Measurements from ENCODE around the gene PPID.
"Not testable (repeated sequence)": the region's sequence is repeated elsewhere in the genome, so short reads cannot be mapped to it uniquely, and the experiment has no call there.

PPID gene

GRCh38 chr4:158728236-158728635, 5.0 kb upstream of the PPID start:
- DNase-seq (ENCODE audit: extremely low read depth, low read depth): no peak
- TF ChIP-seq, protein P1, sequence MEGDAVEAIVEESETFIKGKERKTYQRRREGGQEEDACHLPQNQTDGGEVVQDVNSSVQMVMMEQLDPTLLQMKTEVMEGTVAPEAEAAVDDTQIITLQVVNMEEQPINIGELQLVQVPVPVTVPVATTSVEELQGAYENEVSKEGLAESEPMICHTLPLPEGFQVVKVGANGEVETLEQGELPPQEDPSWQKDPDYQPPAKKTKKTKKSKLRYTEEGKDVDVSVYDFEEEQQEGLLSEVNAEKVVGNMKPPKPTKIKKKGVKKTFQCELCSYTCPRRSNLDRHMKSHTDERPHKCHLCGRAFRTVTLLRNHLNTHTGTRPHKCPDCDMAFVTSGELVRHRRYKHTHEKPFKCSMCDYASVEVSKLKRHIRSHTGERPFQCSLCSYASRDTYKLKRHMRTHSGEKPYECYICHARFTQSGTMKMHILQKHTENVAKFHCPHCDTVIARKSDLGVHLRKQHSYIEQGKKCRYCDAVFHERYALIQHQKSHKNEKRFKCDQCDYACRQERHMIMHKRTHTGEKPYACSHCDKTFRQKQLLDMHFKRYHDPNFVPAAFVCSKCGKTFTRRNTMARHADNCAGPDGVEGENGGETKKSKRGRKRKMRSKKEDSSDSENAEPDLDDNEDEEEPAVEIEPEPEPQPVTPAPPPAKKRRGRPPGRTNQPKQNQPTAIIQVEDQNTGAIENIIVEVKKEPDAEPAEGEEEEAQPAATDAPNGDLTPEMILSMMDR (IDR thresholded peaks at IDR 0.05; ENCODE audit: low read depth, low read length): no peak

GRCh38 chr4:158726633-158727032, 3.4 kb upstream of the PPID start:
- no peak for DNase-seq (ENCODE audit: extremely low read depth, low read depth)
- TF ChIP-seq, protein P1 (IDR thresholded peaks at IDR 0.05; ENCODE audit: low read depth, low read length): no peak

- DNase-seq (ENCODE audit: extremely low read depth, low read depth): no peak
- TF ChIP-seq, protein P1 (IDR thresholded peaks at IDR 0.05; ENCODE audit: low read depth, low read length): no peak
These were observed 1.4 kb upstream of the PPID start for GRCh38 chr4:158724637-158725036.

- no peak for DNase-seq (ENCODE audit: extremely low read depth, low read depth)
- TF ChIP-seq, protein P1 (IDR thresholded peaks at IDR 0.05; ENCODE audit: low read depth, low read length): no peak
These were observed 792 bp downstream of the PPID start for GRCh38 chr4:158722291-158722916.

DNA sequence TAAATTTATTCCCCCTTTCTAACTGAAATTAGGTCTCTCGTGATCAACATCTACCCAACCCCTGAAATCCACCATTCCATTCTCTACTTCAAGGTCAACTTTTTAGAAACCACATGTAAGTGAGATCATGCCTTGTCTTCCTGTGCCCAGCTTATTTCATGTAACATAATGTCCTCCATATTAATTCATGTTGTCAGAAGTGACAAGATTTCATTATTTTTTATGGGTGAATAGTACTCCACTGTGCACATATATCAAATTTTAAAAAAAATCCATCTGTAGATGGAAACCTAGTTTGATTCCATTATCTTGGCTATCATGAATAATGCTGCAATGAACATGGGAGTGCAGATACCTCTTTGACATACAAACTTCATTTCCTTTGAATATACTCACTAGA, 1.5 kb downstream of the PPID start:
- DNase-seq (ENCODE audit: extremely low read depth, low read depth): no peak
- TF ChIP-seq, protein P1 (IDR thresholded peaks at IDR 0.05; ENCODE audit: low read depth, low read length): no peak

- TF ChIP-seq, protein P1 (IDR thresholded peaks at IDR 0.05; ENCODE audit: low read depth, low read length): no peak
- DNase-seq (ENCODE audit: extremely low read depth, low read depth): no peak
These were observed 7.4 kb downstream of the PPID start for GRCh38 chr4:158715802-158716201.

DNA sequence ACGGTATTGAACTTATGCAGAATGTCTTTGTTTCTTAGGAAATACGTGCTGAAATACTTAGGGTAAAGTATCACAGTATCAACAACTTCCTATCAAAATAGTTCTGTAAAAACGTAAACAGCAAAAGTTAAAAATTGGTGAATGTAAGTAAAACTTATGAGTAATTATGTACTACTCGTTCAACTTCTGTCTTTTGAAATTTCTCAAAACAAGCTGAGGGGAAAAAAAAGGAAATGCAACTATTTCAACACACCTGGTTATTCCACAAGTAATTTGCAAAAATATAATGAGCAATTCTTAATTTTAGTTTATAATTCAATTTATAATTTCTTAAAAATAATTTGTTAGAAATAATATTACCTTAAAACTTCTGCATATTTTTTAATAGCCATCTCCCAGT, 8.3 kb downstream of the PPID start:
- DNase-seq (ENCODE audit: extremely low read depth, low read depth): no peak
- TF ChIP-seq, protein P1 (IDR thresholded peaks at IDR 0.05; ENCODE audit: low read depth, low read length): no peak

DNA sequence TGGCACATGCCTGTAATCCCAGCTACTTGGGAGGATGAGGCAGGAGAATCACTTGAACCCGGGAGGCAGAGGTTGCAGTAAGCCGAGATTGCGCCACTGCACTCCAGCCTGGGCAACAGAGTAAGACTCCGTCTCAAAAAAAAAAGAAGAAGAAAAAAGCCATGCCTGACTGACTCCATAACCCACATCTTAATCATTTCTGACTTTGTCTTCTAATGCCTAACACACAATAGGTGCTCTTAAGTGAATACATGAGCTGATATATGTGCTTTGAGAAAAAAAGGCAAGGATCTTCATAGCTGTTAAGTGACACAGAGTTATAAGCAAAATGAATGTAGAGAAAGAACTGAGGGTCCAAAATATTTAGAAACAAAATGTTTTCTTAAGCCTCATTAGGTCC, 10.6 kb downstream of the PPID start:
- DNase-seq (ENCODE audit: extremely low read depth, low read depth): not testable (repeated sequence)

Measured in AG09319 (cell line).